Ovary (tissue), 9 donors: ENCODE results near the gene IFITM10. TPM values are rescaled to one million over a fixed set of nuclear protein-coding genes. Genes with fewer than 3 reads are reported as not detected.

Experiments
- DNase-seq, 5 donors: peaks; one replicate each; pipeline ENCODE4 v3.0.0-alpha.2; 2019 to 2020
- H3K27ac ChIP-seq, 2 donors: fragments of 200-600 bp; one replicate each; pipeline versions ENCODE4 v1.5.1 to v1.8.0; 2019 to 2022
- H3K27me3 ChIP-seq: fragments of 200-600 bp; one replicate; pipeline ENCODE4 v1.8.0; 2022
- H3K36me3 ChIP-seq: fragments of 200-600 bp; sonication (generic); one replicate; pipeline ENCODE4 v1.5.1; 2019
- H3K4me1 ChIP-seq: one replicate; pipeline ENCODE4 v1.8.1; 2013; ENCODE audit warnings: mild to moderate bottlenecking, moderate library complexity; ENCODE audit not compliant: insufficient read depth
- H3K4me3 ChIP-seq: fragments of 200-600 bp; sonication (generic); one replicate; pipeline ENCODE4 v1.5.1; 2017
- H3K9me3 ChIP-seq, 2 donors: fragments of 200-600 bp in 1 of 2; sonication (generic) in 1 of 2; one replicate each; pipeline versions ENCODE4 v1.5.1 to v1.8.1; 2013 to 2019; ENCODE audit warnings: mild to moderate bottlenecking in 1 of 2, moderate library complexity in 1 of 2
- EP300 ChIP-seq: sonication (generic); formaldehyde crosslinking; IDR thresholded peaks from one replicate; pipeline ENCODE4 v1.6.1; 2017; ENCODE audit warnings: antibody characterized with exemption
- POLR2A ChIP-seq: fragments of 450-650 bp; IDR thresholded peaks from one replicate; pipeline ENCODE4 v1.6.1; 2017; ENCODE audit warnings: antibody characterized with exemption, mild to moderate bottlenecking, moderate library complexity
- WGBS, 3 donors: extraction: QIAGEN DNeasy Blood & Tissue Kit in 1 of 3; methylation state at CpG; one replicate each; pipeline versions ENCODE4 v1.1.5 to v1.1.7; 2013 to 2017; 5-methylcytosine and 5-hydroxymethylcytosine counted together
- intact Hi-C, 4 donors: fragments of 100-400 bp; cut with DNase I; formaldehyde crosslinking; loops; one replicate each; pipeline versions ENCODE4 v1.11.0 to v1.15.1; 2022 to 2023
- polyA plus RNA-seq, 2 donors: library from polyadenylated mRNA; stranded (reverse); fragments of 200-250 nt in 1 of 2; fragments of 350-450 nt in 1 of 2; fragmentation: Illumina TruSeq in 1 of 2; extraction: RNeasy Lipid Tissue Mini Kit (QIAGEN cat#74804) in 1 of 2; gene quantifications; one replicate each; pipeline ENCODE4 v1.2.3, GENCODE V29; 2013 to 2014
- total RNA-seq, 7 donors: library from RNA; depleted of rRNA in 2 of 7; stranded (reverse); fragments of >200 nt in 2 of 7; fragmentation: NEBNext Ultra II Directional in 3 of 7; extraction: Animal tissue kit (Norgen Biotek cat#: 25700) in 3 of 7; gene quantifications; one replicate each; pipeline versions ENCODE4 v1.1.0 to v1.2.4, GENCODE V29; 2016 to 2023
- TF ChIP-seq, protein P1 (sequence below), 3 donors: fragments of 450-650 bp in 2 of 3; fragments of 200-600 bp in 1 of 3; IDR thresholded peaks; one replicate each; pipeline versions ENCODE4 v1.5.1 to v1.8.0; 2016 to 2022; ENCODE audit warnings: antibody characterized with exemption in 3 of 3, mild to moderate bottlenecking in 1 of 3
- donor health status: DM: no; HTN: no; CAD: no; lungs with moderate emphysema.
- donor health status: DM: no; HTN: no; CAD: no.
- donor health status: Bipolar disorder and iron deficiency.
- donor health status: DM: yes; HTN: yes; CAD: no.
- donor health status: DM: no; HTN: no; CAD: no.
- donor health status: DM: yes; HTN: yes; CAD: no.

The IFITM10 gene
- total and polyA plus RNA-seq, 9 donors = 0.15 to 3.6 (median 0.97) TPM

GRCh38 chr11:1792461-1792860, 42.1 kb upstream of the IFITM10 start:
- 84 to 85% (median 85%) methylated on average over 12 of the region's 12 CpGs for WGBS, 3 donors
- Histone ChIP-seq H3K27me3 (no peaks in the 10 kb centered on the region), H3K9me3 (no peaks in the 10 kb centered on the region), H3K36me3 (no peaks in the 10 kb centered on the region), H3K27ac (no peak overlapping the region), H3K4me3 (no peak overlapping the region), H3K4me1 (no peaks in the 10 kb centered on the region)
- no peak for DNase-seq
- TF ChIP-seq EP300 (no peak), POLR2A (no peak)
- TF ChIP-seq, protein P1, sequence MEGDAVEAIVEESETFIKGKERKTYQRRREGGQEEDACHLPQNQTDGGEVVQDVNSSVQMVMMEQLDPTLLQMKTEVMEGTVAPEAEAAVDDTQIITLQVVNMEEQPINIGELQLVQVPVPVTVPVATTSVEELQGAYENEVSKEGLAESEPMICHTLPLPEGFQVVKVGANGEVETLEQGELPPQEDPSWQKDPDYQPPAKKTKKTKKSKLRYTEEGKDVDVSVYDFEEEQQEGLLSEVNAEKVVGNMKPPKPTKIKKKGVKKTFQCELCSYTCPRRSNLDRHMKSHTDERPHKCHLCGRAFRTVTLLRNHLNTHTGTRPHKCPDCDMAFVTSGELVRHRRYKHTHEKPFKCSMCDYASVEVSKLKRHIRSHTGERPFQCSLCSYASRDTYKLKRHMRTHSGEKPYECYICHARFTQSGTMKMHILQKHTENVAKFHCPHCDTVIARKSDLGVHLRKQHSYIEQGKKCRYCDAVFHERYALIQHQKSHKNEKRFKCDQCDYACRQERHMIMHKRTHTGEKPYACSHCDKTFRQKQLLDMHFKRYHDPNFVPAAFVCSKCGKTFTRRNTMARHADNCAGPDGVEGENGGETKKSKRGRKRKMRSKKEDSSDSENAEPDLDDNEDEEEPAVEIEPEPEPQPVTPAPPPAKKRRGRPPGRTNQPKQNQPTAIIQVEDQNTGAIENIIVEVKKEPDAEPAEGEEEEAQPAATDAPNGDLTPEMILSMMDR (IDR thresholded peaks at IDR 0.05) = no peak
- intact Hi-C loops = no loop called here

GRCh38 chr11:1791912-1792311, 41.5 kb upstream of the IFITM10 start:
- Histone ChIP-seq H3K4me1 (no peaks in the 10 kb centered on the region), H3K27me3 (no peaks in the 10 kb centered on the region), H3K36me3 (no peaks in the 10 kb centered on the region), H3K27ac (no peak overlapping the region), H3K4me3 (no peak overlapping the region), H3K9me3 (no peaks in the 10 kb centered on the region)
- WGBS, 3 donors = 85 to 88% (median 87%) methylated on average over 6 of the region's 6 CpGs
- intact Hi-C loops = no loop called here
- no peak for DNase-seq
- TF ChIP-seq, protein P1 (IDR thresholded peaks at IDR 0.05) = no peak
- TF ChIP-seq POLR2A = no peak
- TF ChIP-seq EP300 = no peak

DNA sequence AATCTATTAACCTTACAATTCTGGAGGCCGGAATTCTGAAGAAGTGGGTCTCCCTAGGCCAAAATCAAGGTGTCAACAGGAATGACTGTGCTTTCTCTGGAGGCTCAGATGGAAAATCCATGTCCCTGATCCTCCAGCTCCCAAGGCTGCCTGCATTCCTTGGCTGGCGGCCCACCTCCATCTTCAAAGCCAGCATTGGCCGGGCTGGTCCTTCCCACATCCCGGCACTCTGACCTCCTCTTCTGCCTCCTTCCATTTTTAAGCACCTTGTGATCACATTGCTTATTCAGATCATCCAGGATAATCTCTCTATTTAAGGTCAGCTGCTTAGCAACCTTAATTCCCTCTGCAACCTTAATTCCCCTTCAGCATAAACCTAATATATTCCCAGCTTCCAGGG, 36.1 kb upstream of the IFITM10 start:
- intact Hi-C loops = loop anchor here in 1 of 4 donors (10.0 kb wide), 1 partner anchor 52 kb away; no protein-coding TSS in a partner anchor
- TF ChIP-seq POLR2A (no peak), EP300 (no peak)
- TF ChIP-seq, protein P1 (IDR thresholded peaks at IDR 0.05) = no peak
- H3K27ac ChIP-seq = no peak overlapping the region
- DNase-seq = no peak
- no peaks in the 10 kb centered on the region for H3K27me3 ChIP-seq
- no peaks in the 10 kb centered on the region for H3K36me3 ChIP-seq
- WGBS, 3 donors = 72 to 77% (median 75%) methylated on average over 4 of the region's 4 CpGs
- H3K9me3 ChIP-seq = no peaks in the 10 kb centered on the region
- H3K4me3 ChIP-seq = no peak overlapping the region
- no peaks in the 10 kb centered on the region for H3K4me1 ChIP-seq

- Histone ChIP-seq H3K27me3 (no peaks in the 10 kb centered on the region), H3K4me3 (no peak overlapping the region), H3K27ac (no peak overlapping the region), H3K4me1 (no peaks in the 10 kb centered on the region), H3K36me3 (no peaks in the 10 kb centered on the region), H3K9me3 (no peaks in the 10 kb centered on the region)
- WGBS, 3 donors = 80 to 83% (median 82%) methylated on average over 21 of the region's 21 CpGs
- DNase-seq = no peak
- intact Hi-C loops = loop anchor here in 1 of 4 donors (10.0 kb wide), 1 partner anchor 51 kb away; no protein-coding TSS in a partner anchor
- no peak for TF ChIP-seq POLR2A
- TF ChIP-seq, protein P1 (IDR thresholded peaks at IDR 0.05) = no peak
- no peak for TF ChIP-seq EP300
These were observed 35.5 kb upstream of the IFITM10 start for GRCh38 chr11:1785749-1786413.
